Osteocyte (in vitro differentiated cells): ENCODE results near the gene ANK2. TPM values are rescaled to one million over a fixed set of nuclear protein-coding genes. Genes with fewer than 3 reads are reported as not detected.

Source experiments
- DNase-seq: peaks from one replicate; pipeline ENCODE4 v3.0.0; 2021; ENCODE audit warnings: mixed read lengths; ENCODE audit not compliant: unreplicated experiment; ENCODE audit errors: extremely low spot score
- H3K27ac Mint-ChIP-seq: one replicate; pipeline ENCODE4 v1.8.0; 2021; ENCODE audit warnings: mild to moderate bottlenecking, mixed read lengths; ENCODE audit not compliant: unreplicated experiment
- H3K27me3 Mint-ChIP-seq: one replicate; pipeline ENCODE4 v1.8.0; 2021; ENCODE audit warnings: mixed read lengths; ENCODE audit not compliant: unreplicated experiment
- H3K36me3 Mint-ChIP-seq: one replicate; pipeline ENCODE4 v1.8.0; 2021; ENCODE audit warnings: mixed read lengths; ENCODE audit not compliant: unreplicated experiment
- H3K4me1 Mint-ChIP-seq: one replicate; pipeline ENCODE4 v1.8.0; 2021; ENCODE audit warnings: mixed read lengths; ENCODE audit not compliant: unreplicated experiment
- H3K4me3 Mint-ChIP-seq: one replicate; pipeline ENCODE4 v1.8.0; 2021; ENCODE audit warnings: mild to moderate bottlenecking, moderate library complexity, mixed read lengths; ENCODE audit not compliant: unreplicated experiment
- H3K9me3 Mint-ChIP-seq: one replicate; pipeline ENCODE4 v1.8.0; 2021; ENCODE audit warnings: mixed read lengths; ENCODE audit not compliant: unreplicated experiment
- total RNA-seq: library from RNA; stranded (reverse); gene quantifications from 2 replicates; pipeline ENCODE4 v1.2.1, GENCODE V29; 2021
- TF ChIP-seq, protein P1 (sequence below): fragments of 200-600 bp; sonication (generic); IDR thresholded peaks from 2 replicates; pipeline ENCODE4 v1.5.0; 2021; ENCODE audit warnings: antibody characterized with exemption, mild to moderate bottlenecking, moderate library complexity

ANK2 gene
- total RNA-seq, 1 donor from 2014 or later: 17.2 TPM

DNA sequence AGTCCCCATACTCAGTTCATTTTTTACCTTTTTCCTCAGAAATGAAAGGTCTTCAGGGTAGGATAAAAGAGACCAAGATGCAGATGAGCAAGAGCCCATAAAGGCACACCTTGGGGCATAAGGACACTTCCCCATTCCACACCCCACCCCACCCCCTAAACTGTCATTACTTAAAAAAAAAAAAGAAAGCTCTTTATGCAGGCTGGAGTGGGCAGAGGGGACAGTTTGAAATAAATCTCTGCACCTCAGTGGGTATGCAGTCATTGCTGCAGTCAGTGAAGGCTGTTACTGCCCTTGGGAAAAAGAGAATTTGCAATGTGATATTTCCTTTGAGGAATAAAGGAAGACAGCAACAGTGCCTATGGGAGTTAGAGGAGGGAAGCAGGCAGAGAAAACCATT is 137.5 kb downstream of the ANK2 start:
- Mint-ChIP-seq H3K4me3 (no peak overlapping the region), H3K27ac (no peak overlapping the region), H3K36me3 (no peaks in the 10 kb centered on the region), H3K27me3 (peaks cover 6% of the 10 kb centered on the region), H3K9me3 (no peaks in the 10 kb centered on the region), H3K4me1 (peaks cover 17% of the 10 kb centered on the region)
- TF ChIP-seq, protein P1, sequence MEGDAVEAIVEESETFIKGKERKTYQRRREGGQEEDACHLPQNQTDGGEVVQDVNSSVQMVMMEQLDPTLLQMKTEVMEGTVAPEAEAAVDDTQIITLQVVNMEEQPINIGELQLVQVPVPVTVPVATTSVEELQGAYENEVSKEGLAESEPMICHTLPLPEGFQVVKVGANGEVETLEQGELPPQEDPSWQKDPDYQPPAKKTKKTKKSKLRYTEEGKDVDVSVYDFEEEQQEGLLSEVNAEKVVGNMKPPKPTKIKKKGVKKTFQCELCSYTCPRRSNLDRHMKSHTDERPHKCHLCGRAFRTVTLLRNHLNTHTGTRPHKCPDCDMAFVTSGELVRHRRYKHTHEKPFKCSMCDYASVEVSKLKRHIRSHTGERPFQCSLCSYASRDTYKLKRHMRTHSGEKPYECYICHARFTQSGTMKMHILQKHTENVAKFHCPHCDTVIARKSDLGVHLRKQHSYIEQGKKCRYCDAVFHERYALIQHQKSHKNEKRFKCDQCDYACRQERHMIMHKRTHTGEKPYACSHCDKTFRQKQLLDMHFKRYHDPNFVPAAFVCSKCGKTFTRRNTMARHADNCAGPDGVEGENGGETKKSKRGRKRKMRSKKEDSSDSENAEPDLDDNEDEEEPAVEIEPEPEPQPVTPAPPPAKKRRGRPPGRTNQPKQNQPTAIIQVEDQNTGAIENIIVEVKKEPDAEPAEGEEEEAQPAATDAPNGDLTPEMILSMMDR: no peak
- no peak for DNase-seq

DNA sequence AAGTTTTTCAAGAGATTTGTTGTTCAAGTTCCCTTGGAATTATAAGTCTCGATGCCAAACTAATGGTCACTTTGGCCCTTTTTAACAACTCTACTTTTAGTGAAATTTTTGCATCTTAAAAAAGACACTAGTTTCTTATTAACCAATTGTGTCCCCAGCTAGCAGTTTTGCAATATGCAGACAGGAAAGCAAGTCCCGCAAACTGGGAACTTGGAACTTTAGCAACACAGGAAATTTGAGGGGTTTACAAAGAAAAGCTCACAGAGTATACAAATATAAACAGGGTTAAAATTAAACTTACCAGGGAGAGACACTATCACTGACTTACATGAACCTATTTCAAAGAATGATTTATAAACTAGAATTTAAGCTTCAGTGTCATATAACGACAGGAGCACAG is 137.9 kb downstream of the ANK2 start:
- Mint-ChIP-seq H3K27ac (no peak overlapping the region), H3K4me1 (peaks cover 17% of the 10 kb centered on the region), H3K36me3 (no peaks in the 10 kb centered on the region), H3K4me3 (no peak overlapping the region), H3K27me3 (peaks cover 6% of the 10 kb centered on the region), H3K9me3 (no peaks in the 10 kb centered on the region)
- no peak for DNase-seq
- TF ChIP-seq, protein P1: no peak

DNA sequence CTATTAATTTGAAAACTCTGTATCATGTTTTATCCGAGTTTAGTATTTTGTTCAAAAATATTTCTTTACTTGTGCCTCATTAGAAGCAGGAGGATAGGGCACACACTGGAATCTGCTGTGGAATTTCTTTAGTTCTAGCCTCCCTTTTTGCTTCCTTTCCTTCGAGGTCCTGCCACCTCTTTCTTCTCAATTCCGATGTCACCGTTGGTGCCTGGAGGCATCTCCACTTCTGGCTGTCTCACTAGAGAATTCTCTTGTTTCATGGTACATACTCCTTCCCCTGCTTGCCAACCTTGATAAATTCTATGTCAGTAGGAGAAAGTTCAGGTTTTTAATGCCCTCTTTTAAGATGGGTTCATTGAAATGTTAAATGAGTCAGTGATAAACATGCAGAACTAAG is 140.1 kb downstream of the ANK2 start:
- Mint-ChIP-seq H3K9me3 (no peaks in the 10 kb centered on the region), H3K27me3 (peaks cover 6% of the 10 kb centered on the region), H3K4me3 (no peak overlapping the region), H3K36me3 (no peaks in the 10 kb centered on the region), H3K4me1 (peaks cover 17% of the 10 kb centered on the region), H3K27ac (no peak overlapping the region)
- no peak for DNase-seq
- TF ChIP-seq, protein P1: no peak

DNA sequence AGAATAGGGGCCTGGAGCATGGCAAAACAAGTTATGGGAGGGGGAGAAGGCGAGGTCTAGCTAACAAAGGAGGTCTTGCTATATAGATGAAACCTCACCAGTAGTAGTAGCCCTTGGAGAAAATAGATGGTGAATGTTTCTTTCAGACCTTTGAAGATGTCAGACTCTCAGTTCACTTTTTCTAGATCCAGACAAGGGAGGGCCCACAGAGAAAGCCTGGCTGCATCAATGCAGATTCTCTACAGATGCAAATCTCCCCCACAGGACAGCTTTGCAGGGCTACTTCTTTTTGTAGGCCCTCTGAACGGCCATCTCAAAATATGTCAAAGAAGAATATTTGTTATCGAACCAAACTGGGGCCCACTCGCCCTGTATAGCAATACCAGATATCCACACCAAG is 159.7 kb downstream of the ANK2 start:
- no peaks in the 10 kb centered on the region for H3K9me3 Mint-ChIP-seq
- H3K36me3 Mint-ChIP-seq: no peaks in the 10 kb centered on the region
- H3K27me3 Mint-ChIP-seq: no peaks in the 10 kb centered on the region
- TF ChIP-seq, protein P1: no peak
- H3K4me1 Mint-ChIP-seq: peaks cover 4% of the 10 kb centered on the region
- H3K4me3 Mint-ChIP-seq: no peak overlapping the region
- no peak for DNase-seq
- H3K27ac Mint-ChIP-seq: no peak overlapping the region

DNA sequence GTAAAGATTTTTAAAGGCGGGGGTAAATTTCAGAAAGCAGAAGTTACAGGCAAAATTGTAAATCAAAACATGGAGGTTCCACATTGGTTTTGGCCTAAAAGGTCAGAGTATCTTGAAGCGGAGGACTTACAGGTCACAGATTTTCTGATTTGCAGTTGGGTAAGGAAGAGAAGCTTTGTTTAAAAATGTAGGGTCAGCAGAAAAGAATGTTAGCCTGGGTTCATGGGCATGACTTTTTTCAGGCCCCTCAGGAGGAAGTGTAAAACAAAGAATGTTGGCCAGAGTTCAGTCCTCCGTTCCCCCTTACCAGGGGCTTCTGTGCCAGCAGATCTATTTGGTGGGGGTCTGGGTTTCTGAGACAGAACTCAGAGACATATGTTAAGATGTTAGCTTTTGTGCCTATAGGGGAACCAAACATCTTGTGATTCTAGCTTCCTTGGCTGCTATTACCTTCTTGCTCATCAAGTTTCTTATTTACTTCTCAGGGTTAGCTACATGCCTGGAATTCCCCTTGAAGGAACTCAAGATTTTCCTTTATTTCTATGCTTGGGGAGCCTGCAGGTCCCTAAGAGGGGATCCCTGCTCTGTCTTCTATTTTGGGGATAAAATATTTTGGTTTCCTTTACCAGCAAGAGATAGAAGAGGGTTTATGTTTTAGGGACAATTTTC is 160.3 kb downstream of the ANK2 start:
- TF ChIP-seq, protein P1: no peak
- peaks cover 8% of the 10 kb centered on the region for H3K4me1 Mint-ChIP-seq
- H3K36me3 Mint-ChIP-seq: no peaks in the 10 kb centered on the region
- no peaks in the 10 kb centered on the region for H3K9me3 Mint-ChIP-seq
- no peaks in the 10 kb centered on the region for H3K27me3 Mint-ChIP-seq
- no peak for DNase-seq
- H3K4me3 Mint-ChIP-seq: no peak overlapping the region
- no peak overlapping the region for H3K27ac Mint-ChIP-seq
